GM19025 (cell line): Measurements from ENCODE around the gene CNKSR1.

ENCODE experiments used
- ATAC-seq: cut with Tn5 transposase; IDR thresholded peaks from one replicate; pipeline ENCODE4 v1.9.1; 2021; ENCODE audit warnings: mild to moderate bottlenecking, low read depth, moderate library complexity; ENCODE audit not compliant: unreplicated experiment

CNKSR1 gene

GRCh38 chr1:26159743-26160039, 17.6 kb upstream of the CNKSR1 start:
- ATAC-seq, result no peak

GRCh38 chr1:26160527-26161414, 16.5 kb upstream of the CNKSR1 start:
- ATAC-seq, result no peak

GRCh38 chr1:26161415-26162219, 15.7 kb upstream of the CNKSR1 start:
- ATAC-seq, result no peak

- no peak for ATAC-seq
These were observed 15.0 kb upstream of the CNKSR1 start for GRCh38 chr1:26162220-26162709.

GRCh38 chr1:26163684-26164035, 13.6 kb upstream of the CNKSR1 start:
- no peak for ATAC-seq

- ATAC-seq, result no peak
These were observed 13.0 kb upstream of the CNKSR1 start for GRCh38 chr1:26164036-26164860.

GRCh38 chr1:26164861-26165842, 12.1 kb upstream of the CNKSR1 start:
- no peak for ATAC-seq

GRCh38 chr1:26166719-26167281, 10.5 kb upstream of the CNKSR1 start:
- ATAC-seq, result no peak

- no peak for ATAC-seq
These were observed 8.7 kb upstream of the CNKSR1 start, which contains the start of gene C1orf232 for GRCh38 chr1:26168410-26169197. C1orf232 (minus strand) TSS chr1:26168963; CDS start chr1:26168499, 464 bp downstream.

GRCh38 chr1:26169198-26169554, 8.1 kb upstream of the CNKSR1 start:
- ATAC-seq, result no peak

- ATAC-seq, result peak; percentile 94
These were observed 7.4 kb upstream of the CNKSR1 start, which contains the start of gene ZNF593 for GRCh38 chr1:26169669-26170471. ZNF593 (plus strand) TSS chr1:26169908; CDS start chr1:26169984, 76 bp downstream.

- ATAC-seq, result no peak
These were observed 6.8 kb upstream of the CNKSR1 start for GRCh38 chr1:26170472-26170821.

GRCh38 chr1:26171084-26172072, 5.9 kb upstream of the CNKSR1 start, which contains the start of gene ZNF593OS:
ZNF593OS (minus strand) TSS chr1:26171832; CDS start chr1:26171661, 171 bp downstream.
- ATAC-seq, result no peak

- no peak for ATAC-seq
These were observed 1.9 kb upstream of the CNKSR1 start for GRCh38 chr1:26175346-26175745.

- no peak for ATAC-seq
These were observed 2.8 kb downstream of the CNKSR1 start for GRCh38 chr1:26180010-26180506.
